ENCODE results near the gene RSPH6A.
A peak's percentile ranks its signal among the peaks of the same experiment; 100 is the strongest.

The RSPH6A gene

DNA sequence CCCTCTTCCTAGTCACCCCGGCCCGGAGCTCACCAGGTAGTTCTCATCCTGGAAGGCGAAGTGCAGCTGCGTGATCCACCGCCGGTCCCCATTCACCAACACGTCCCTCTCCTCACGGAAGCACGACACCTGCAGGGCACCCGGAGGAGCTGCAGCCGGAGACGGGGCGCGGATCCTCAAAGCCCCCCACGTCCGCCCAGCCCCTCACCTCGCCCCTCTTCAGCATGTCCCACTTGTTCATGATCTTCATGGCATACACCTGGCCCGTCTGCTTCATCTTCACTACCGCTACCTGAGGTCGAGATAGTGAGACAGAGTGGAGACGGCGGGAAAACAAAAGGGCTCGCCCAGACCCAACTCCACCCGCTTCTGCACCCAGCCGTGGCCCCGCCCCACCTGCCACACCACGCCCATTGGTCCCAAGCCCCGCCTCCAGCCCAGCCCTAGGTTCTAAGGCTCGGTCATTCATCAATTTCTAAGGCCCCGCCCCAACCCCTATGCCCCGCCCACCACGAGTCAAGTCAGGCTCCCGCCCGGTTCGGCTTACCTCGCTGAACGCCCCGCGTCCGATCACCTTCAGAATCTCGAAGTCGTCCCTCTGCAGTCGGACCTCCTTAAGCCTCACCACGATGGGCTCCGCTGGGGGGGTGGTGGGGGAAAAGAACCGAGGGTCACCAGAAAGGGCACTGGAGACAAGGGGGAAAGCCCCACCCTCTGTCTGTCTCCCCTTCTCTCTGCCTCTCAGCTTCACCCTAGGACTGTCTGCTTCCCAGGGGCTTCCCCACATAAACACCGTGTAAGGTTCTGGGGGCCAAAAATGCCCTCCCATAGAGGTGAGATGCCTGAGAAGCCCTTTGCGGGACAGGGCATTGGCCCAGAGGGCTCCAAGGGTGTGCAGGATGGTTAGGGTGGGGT, 35.6 kb downstream of the RSPH6A start (continued):
- TF ChIP-seq ZNF530 (tag by site-specific recombination; IDR thresholded peaks at IDR 0.05; ENCODE audit: low read depth): no peak
- TF ChIP-seq, protein P1, sequence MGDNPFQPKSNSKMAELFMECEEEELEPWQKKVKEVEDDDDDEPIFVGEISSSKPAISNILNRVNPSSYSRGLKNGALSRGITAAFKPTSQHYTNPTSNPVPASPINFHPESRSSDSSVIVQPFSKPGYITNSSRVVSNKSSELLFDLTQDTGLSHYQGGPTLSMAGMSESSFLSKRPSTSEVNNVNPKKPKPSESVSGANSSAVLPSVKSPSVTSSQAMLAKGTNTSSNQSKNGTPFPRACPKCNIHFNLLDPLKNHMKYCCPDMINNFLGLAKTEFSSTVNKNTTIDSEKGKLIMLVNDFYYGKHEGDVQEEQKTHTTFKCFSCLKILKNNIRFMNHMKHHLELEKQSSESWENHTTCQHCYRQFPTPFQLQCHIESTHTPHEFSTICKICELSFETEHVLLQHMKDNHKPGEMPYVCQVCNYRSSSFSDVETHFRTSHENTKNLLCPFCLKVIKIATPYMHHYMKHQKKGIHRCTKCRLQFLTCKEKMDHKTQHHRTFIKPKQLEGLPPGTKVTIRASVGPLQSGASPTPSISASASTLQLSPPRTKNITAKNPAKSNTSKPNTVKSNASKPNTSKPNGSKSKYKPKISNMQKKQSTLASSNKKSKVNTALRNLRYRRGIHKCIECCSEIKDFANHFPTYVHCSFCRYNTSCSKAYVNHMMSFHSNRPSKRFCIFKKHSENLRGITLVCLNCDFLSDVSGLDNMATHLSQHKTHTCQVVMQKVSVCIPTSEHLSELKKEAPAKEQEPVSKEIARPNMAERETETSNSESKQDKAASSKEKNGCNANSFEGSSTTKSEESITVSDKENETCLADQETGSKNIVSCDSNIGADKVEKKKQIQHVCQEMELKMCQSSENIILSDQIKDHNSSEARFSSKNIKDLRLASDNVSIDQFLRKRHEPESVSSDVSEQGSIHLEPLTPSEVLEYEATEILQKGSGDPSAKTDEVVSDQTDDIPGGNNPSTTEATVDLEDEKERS (tag by site-specific recombination; IDR thresholded peaks at IDR 0.05): no peak
- no peak for TF ChIP-seq EGR2 (tag by site-specific recombination; IDR thresholded peaks at IDR 0.05; ENCODE audit: low read depth)
- TF ChIP-seq ZNF239 (tag by site-specific recombination; IDR thresholded peaks at IDR 0.05): no peak
- TF ChIP-seq, protein P2, sequence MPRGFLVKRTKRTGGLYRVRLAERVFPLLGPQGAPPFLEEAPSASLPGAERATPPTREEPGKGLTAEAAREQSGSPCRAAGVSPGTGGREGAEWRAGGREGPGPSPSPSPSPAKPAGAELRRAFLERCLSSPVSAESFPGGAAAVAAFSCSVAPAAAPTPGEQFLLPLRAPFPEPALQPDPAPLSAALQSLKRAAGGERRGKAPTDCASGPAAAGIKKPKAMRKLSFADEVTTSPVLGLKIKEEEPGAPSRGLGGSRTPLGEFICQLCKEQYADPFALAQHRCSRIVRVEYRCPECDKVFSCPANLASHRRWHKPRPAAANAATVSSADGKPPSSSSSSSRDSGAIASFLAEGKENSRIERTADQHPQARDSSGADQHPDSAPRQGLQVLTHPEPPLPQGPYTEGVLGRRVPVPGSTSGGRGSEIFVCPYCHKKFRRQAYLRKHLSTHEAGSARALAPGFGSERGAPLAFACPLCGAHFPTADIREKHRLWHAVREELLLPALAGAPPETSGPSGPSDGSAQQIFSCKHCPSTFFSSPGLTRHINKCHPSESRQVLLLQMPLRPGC (tag by site-specific recombination; IDR thresholded peaks at IDR 0.05): no peak
- TF ChIP-seq ZBTB8A (tag by site-specific recombination; IDR thresholded peaks at IDR 0.05): no peak
- no peak for TF ChIP-seq ZNF548 (tag by site-specific recombination; IDR thresholded peaks at IDR 0.05)
- TF ChIP-seq ZNF600 (tag by site-specific recombination; IDR thresholded peaks at IDR 0.05): peak; percentile 44; the same call in 1 of the 2 replicates
- TF ChIP-seq KLF8 (tag by site-specific recombination; IDR thresholded peaks at IDR 0.05): peak; percentile 73; the same call in 1 of the 2 replicates

- CTCF ChIA-PET: interaction anchor here (2.0 kb wide), 1 partner anchor 21 kb away, joined by 6 read pairs; no protein-coding TSS in a partner anchor
Measured at GRCh38 chr19:45778010-45778661, 37.0 kb downstream of the RSPH6A start.

GRCh38 chr19:45777395-45777961, 37.6 kb downstream of the RSPH6A start:
- Histone ChIP-seq H3K9me3 (ENCODE audit: control insufficient read depth, insufficient read depth, low read depth, low read length) (no peaks in the 10 kb centered on the region), H3K36me3 (ENCODE audit: control insufficient read depth in 2 of 2, insufficient read depth in 1 of 2, low read length in 2 of 2) (peaks cover 21 to 46% of the 10 kb centered on the region in 2 experiments), H3K27ac (ENCODE audit: extremely low read depth, low read depth, low read length) (0 out of 2 replicates have a peak overlapping the region, but pooled peaks have one; percentile 1), H3K4me3 (ENCODE audit: low read depth, low read length) (no peak overlapping the region), H3K4me1 (ENCODE audit: control insufficient read depth, insufficient read depth, low read length) (peaks cover 5% of the 10 kb centered on the region; the same call in 1 of the 2 replicates)
- ChIA-PET POLR2A (interaction anchor here (0.5 to 1.1 kb wide), 2 partner anchors 15 to 482 kb away, joined by 4 to 7 read pairs; partner anchors contain the start of gene DMWD), CTCF (interaction anchor here (2.0 kb wide), 1 partner anchor 22 kb away, joined by 6 read pairs; no protein-coding TSS in a partner anchor)
- TF ChIP-seq, protein P3, sequence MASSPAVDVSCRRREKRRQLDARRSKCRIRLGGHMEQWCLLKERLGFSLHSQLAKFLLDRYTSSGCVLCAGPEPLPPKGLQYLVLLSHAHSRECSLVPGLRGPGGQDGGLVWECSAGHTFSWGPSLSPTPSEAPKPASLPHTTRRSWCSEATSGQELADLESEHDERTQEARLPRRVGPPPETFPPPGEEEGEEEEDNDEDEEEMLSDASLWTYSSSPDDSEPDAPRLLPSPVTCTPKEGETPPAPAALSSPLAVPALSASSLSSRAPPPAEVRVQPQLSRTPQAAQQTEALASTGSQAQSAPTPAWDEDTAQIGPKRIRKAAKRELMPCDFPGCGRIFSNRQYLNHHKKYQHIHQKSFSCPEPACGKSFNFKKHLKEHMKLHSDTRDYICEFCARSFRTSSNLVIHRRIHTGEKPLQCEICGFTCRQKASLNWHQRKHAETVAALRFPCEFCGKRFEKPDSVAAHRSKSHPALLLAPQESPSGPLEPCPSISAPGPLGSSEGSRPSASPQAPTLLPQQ (tag by site-specific recombination; IDR thresholded peaks at IDR 0.05): 0 out of 2 replicates have a peak, but pooled peaks have one; percentile 29
- no peak for TF ChIP-seq ZNF157 (tag by site-specific recombination; IDR thresholded peaks at IDR 0.05)

More at GRCh38 chr19:45778010-45778661, 37.0 kb downstream of the RSPH6A start:
- H3K4me1 ChIP-seq (ENCODE audit: control insufficient read depth, insufficient read depth, low read length): peaks cover 9% of the 10 kb centered on the region; the same call in 1 of the 2 replicates
- H3K9me3 ChIP-seq (ENCODE audit: control insufficient read depth, insufficient read depth, low read depth, low read length): no peaks in the 10 kb centered on the region
- no peak overlapping the region for H3K27ac ChIP-seq (ENCODE audit: extremely low read depth, low read depth, low read length)
- TF ChIP-seq ZNF112 (tag by site-specific recombination; IDR thresholded peaks at IDR 0.05): no peak
- TF ChIP-seq ZNF549 (tag by site-specific recombination; IDR thresholded peaks at IDR 0.05): no peak
- TF ChIP-seq, protein P4, sequence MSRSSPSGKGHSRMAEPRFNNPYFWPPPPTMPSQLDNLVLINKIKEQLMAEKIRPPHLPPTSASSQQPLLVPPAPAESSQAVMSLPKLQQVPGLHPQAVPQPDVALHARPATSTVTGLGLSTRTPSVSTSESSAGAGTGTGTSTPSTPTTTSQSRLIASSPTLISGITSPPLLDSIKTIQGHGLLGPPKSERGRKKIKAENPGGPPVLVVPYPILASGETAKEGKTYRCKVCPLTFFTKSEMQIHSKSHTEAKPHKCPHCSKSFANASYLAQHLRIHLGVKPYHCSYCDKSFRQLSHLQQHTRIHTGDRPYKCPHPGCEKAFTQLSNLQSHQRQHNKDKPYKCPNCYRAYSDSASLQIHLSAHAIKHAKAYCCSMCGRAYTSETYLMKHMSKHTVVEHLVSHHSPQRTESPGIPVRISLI (tag by site-specific recombination; IDR thresholded peaks at IDR 0.05): no peak
- no peak for TF ChIP-seq HOXD13 (CRISPR knock-in tag; IDR thresholded peaks at IDR 0.05; ENCODE audit: borderline replicate concordance)
- TF ChIP-seq KLF9 (tag by site-specific recombination; IDR thresholded peaks at IDR 0.05; ENCODE audit: low read depth): no peak
- H3K36me3 ChIP-seq (ENCODE audit: control insufficient read depth in 2 of 2, insufficient read depth in 1 of 2, low read length in 2 of 2): peaks cover 21 to 42% of the 10 kb centered on the region in 2 experiments
- H3K4me3 ChIP-seq (ENCODE audit: low read depth, low read length): no peak overlapping the region
- POLR2A ChIA-PET: interaction anchor here (1.5 kb wide), 1 partner anchor 8 kb away, joined by 23 read pairs; the partner anchor contains the start of gene SIX5

Measured in HEK293 (cell line).